IMR-90 (cell line): ENCODE results near the gene RAB15. TPM values are rescaled to one million over a fixed set of nuclear protein-coding genes. Genes with fewer than 3 reads are reported as not detected.

ENCODE experiments used
- ATAC-seq: fragments of 200-7000 bp; cut with Tn5 transposase; 2 replicates; pipeline ENCODE4 v1.9.1; 2020; ENCODE audit warnings: low read depth, mild to moderate bottlenecking, moderate library complexity
- BruUV-seq: library from RNA; stranded (reverse); fragments of 400-500 nt; replicated peaks from 2 replicates; lab custom pipeline; 2021; lab: Mats Ljungman, UMichigan
- CTCF ChIA-PET: fragments of 300-600 bp; formaldehyde crosslinking; extraction: SDS; loops from one replicate; lab custom pipeline; 2021; ENCODE audit warnings: antibody characterized with exemption; lab: Yijun Ruan, JAX
- POLR2A ChIA-PET: fragments of 300-600 bp; sonication (Branson Sonifier 250); formaldehyde crosslinking; loops from one replicate; lab custom pipeline; 2022; ENCODE audit warnings: antibody characterized with exemption; ENCODE audit not compliant: unreplicated experiment; lab: Charles Lee
- DNase-seq: peaks from one replicate; pipeline ENCODE4 v3.0.0; 2013
- H2AFZ ChIP-seq: replicated peaks from 2 replicates; pipeline ENCODE3; 2013; ENCODE audit warnings: low read length, mild to moderate bottlenecking; ENCODE audit not compliant: poor library complexity
- H2AK5ac ChIP-seq: 2 replicates; pipeline ENCODE4 v1.6.1; 2013; ENCODE audit warnings: low read depth, low read length, inconsistent platforms
- H2AK9ac ChIP-seq: replicated peaks from 2 replicates; pipeline ENCODE3; 2013; ENCODE audit warnings: mild to moderate bottlenecking, low read depth, low read length, moderate library complexity; ENCODE audit not compliant: poor library complexity
- H2BK120ac ChIP-seq: 2 replicates; pipeline ENCODE4 v1.6.1; 2013; ENCODE audit warnings: low read depth, low read length, inconsistent platforms
- H2BK15ac ChIP-seq: 3 replicates; pipeline ENCODE4 v1.6.1; 2013; ENCODE audit warnings: low read depth, low read length, inconsistent platforms
- H2BK20ac ChIP-seq: 2 replicates; pipeline ENCODE4 v1.6.1; 2013; ENCODE audit warnings: low read depth, mild to moderate bottlenecking, inconsistent platforms, low read length, moderate library complexity
- H2BK5ac ChIP-seq: 2 replicates; pipeline ENCODE4 v1.6.1; 2013; ENCODE audit warnings: mild to moderate bottlenecking, low read depth, low read length, inconsistent platforms; ENCODE audit not compliant: poor library complexity, severe bottlenecking
- H3K14ac ChIP-seq: replicated peaks from 2 replicates; pipeline ENCODE4 v1.6.1; 2013; ENCODE audit warnings: low read depth, low read length, inconsistent platforms
- H3K18ac ChIP-seq: 2 replicates; pipeline ENCODE4 v1.6.1; 2013; ENCODE audit warnings: low read depth, low read length, control low read depth
- H3K23ac ChIP-seq: 2 replicates; pipeline ENCODE4 v1.6.1; 2013; ENCODE audit warnings: low read depth, low read length, inconsistent platforms
- H3K27ac ChIP-seq: 2 replicates; pipeline ENCODE4 v1.5.1; 2013; ENCODE audit warnings: mild to moderate bottlenecking, control low read depth, low read length; ENCODE audit not compliant: insufficient read depth
- H3K27me3 ChIP-seq: 2 replicates; pipeline ENCODE4 v1.6.1; 2013; ENCODE audit warnings: low read length; ENCODE audit not compliant: control insufficient read depth, insufficient read depth
- H3K36me3 ChIP-seq: 2 replicates; pipeline ENCODE4 v1.6.1; 2013; ENCODE audit warnings: low read length, mixed read lengths; ENCODE audit not compliant: control insufficient read depth, insufficient read depth
- H3K4ac ChIP-seq: 2 replicates; pipeline ENCODE4 v1.6.1; 2013; ENCODE audit warnings: low read depth, low read length, inconsistent platforms
- H3K4me1 ChIP-seq: 2 replicates; pipeline ENCODE4 v1.6.1; 2013; ENCODE audit warnings: low read length, mixed read lengths; ENCODE audit not compliant: control insufficient read depth, insufficient read depth
- H3K4me2 ChIP-seq: 2 replicates; pipeline ENCODE4 v1.6.1; 2013; ENCODE audit warnings: low read depth, mild to moderate bottlenecking, control low read depth, low read length, moderate library complexity
- H3K4me3 ChIP-seq: 2 replicates; pipeline ENCODE4 v1.5.1; 2013; ENCODE audit warnings: low read depth, mild to moderate bottlenecking, control low read depth, low read length, moderate library complexity; ENCODE audit not compliant: insufficient read depth
- H3K56ac ChIP-seq: 2 replicates; pipeline ENCODE4 v1.6.1; 2013; ENCODE audit warnings: low read length, inconsistent platforms; ENCODE audit not compliant: insufficient read depth; ENCODE audit errors: extremely low read depth
- H3K79me1 ChIP-seq, 2 experiments: 2 replicates each; pipeline ENCODE4 v1.6.1; 2013; ENCODE audit warnings: low read length in 2 of 2, inconsistent platforms in 1 of 2, low read depth in 1 of 2
- H3K9ac ChIP-seq: 2 replicates; pipeline ENCODE4 v1.6.1; 2013; ENCODE audit warnings: low read depth, low read length, control low read depth
- H3K9me1 ChIP-seq: 2 replicates; pipeline ENCODE4 v1.6.1; 2013; ENCODE audit warnings: low read length, inconsistent platforms; ENCODE audit not compliant: insufficient read depth
- H3K9me3 ChIP-seq: 2 replicates; pipeline ENCODE4 v1.6.1; 2013; ENCODE audit warnings: low read length; ENCODE audit not compliant: control insufficient read depth, insufficient read depth
- H4K20me1 ChIP-seq: 2 replicates; pipeline ENCODE4 v1.6.1; 2013; ENCODE audit warnings: low read length, inconsistent platforms; ENCODE audit not compliant: insufficient read depth
- H4K5ac ChIP-seq: 2 replicates; pipeline ENCODE4 v1.6.1; 2013; ENCODE audit warnings: mild to moderate bottlenecking, low read depth, low read length, control low read depth
- H4K8ac ChIP-seq, 2 experiments: 2 replicates each; pipeline ENCODE4 v1.6.1; 2013; ENCODE audit warnings: low read depth in 2 of 2, low read length in 2 of 2, control low read depth in 1 of 2, inconsistent platforms in 1 of 2
- H4K91ac ChIP-seq: 2 replicates; pipeline ENCODE4 v1.6.1; 2013; ENCODE audit warnings: low read depth, low read length, inconsistent platforms; ENCODE audit not compliant: insufficient read depth
- BHLHE40 ChIP-seq: fragments of 150-350 bp; IDR thresholded peaks from 2 replicates; pipeline ENCODE4 v1.6.1; 2016; ENCODE audit warnings: mild to moderate bottlenecking, low read depth, low read length
- CEBPB ChIP-seq: IDR thresholded peaks from 2 replicates; pipeline ENCODE4 v1.6.1; 2012; ENCODE audit warnings: low read depth, low read length, improper control_type of control experiment
- CHD1 ChIP-seq: IDR thresholded peaks from 2 replicates; pipeline ENCODE4 v1.6.1; 2012; ENCODE audit warnings: low read depth, low read length, improper control_type of control experiment
- FOS ChIP-seq: fragments of 150-350 bp; IDR thresholded peaks from 2 replicates; pipeline ENCODE4 v1.6.1; 2016; ENCODE audit warnings: low read depth, low read length
- MAFK ChIP-seq: IDR thresholded peaks from 2 replicates; pipeline ENCODE4 v1.6.1; 2012; ENCODE audit warnings: low read depth, low read length, improper control_type of control experiment
- MAZ ChIP-seq: IDR thresholded peaks from 2 replicates; pipeline ENCODE4 v1.6.1; 2012; ENCODE audit warnings: low read depth, mild to moderate bottlenecking, low read length, improper control_type of control experiment, moderate library complexity, borderline replicate concordance
- MXI1 ChIP-seq: IDR thresholded peaks from 2 replicates; pipeline ENCODE4 v1.6.1; 2012; ENCODE audit warnings: low read depth, mild to moderate bottlenecking, low read length, moderate library complexity, borderline replicate concordance
- NFE2L2 ChIP-seq: fragments of 150-350 bp; IDR thresholded peaks from 2 replicates; pipeline ENCODE4 v1.6.1; 2016; ENCODE audit warnings: low read depth, mild to moderate bottlenecking, low read length
- POLR2A ChIP-seq: IDR thresholded peaks from 2 replicates; pipeline ENCODE4 v1.6.1; 2012; ENCODE audit warnings: mild to moderate bottlenecking, low read depth, low read length
- RAD21 ChIP-seq: IDR thresholded peaks from 2 replicates; pipeline ENCODE4 v1.6.1; 2012; ENCODE audit warnings: low read length, improper control_type of control experiment
- RFX5 ChIP-seq: IDR thresholded peaks from 2 replicates; pipeline ENCODE4 v1.8.0; 2012; ENCODE audit warnings: low read depth, mild to moderate bottlenecking, low read length, moderate library complexity
- SMC3 ChIP-seq: fragments of 150-350 bp; IDR thresholded peaks from 2 replicates; pipeline ENCODE4 v1.6.1; 2016; ENCODE audit warnings: low read depth, mild to moderate bottlenecking, antibody characterized with exemption, low read length, moderate library complexity
- WGBS, 2 experiments: methylation state at CpG; one replicate each; pipeline versions ENCODE4 v1.1.5 to v1.1.7; 2013; ENCODE audit warnings: missing lambda C conversion rate in 2 of 2; ENCODE audit not compliant: insufficient read length in 1 of 2; ENCODE audit errors: extremely low coverage in 2 of 2; 5-methylcytosine and 5-hydroxymethylcytosine counted together
- dilution Hi-C: fragments of 300-500 bp; cut with HindIII; formaldehyde crosslinking; loops from one replicate; pipeline ENCODE4 v1.14.3; 2018; ENCODE audit warnings: low sequenced_read_pairs; ENCODE audit not compliant: unreplicated experiment
- in situ Hi-C: fragments of 300-500 bp; cut with MboI; formaldehyde crosslinking; loops from 3 replicates; pipeline ENCODE4 v1.14.3; 2019; ENCODE audit warnings: low sequenced_read_pairs, inconsistent platforms, mixed read lengths
- intact Hi-C: fragments of 100-400 bp; cut with micrococcal nuclease; formaldehyde crosslinking; loops from 2 replicates; pipeline ENCODE4 v1.10.0; 2022
- polyA plus RNA-seq, 3 experiments: library from polyadenylated mRNA; depleted of rRNA; stranded (reverse); fragments of >200 nt; gene quantifications; 2 replicates each; pipeline ENCODE4 v1.2.3, GENCODE V29; 2012; ENCODE audit warnings: low replicate concordance in 1 of 3
- total RNA-seq: library from RNA; depleted of rRNA; stranded (reverse); fragments of >200 nt; gene quantifications from 2 replicates; pipeline ENCODE4 v1.2.3, GENCODE V29; 2012
- TF ChIP-seq, protein P1 (sequence below): fragments of 150-350 bp; IDR thresholded peaks from 2 replicates; pipeline ENCODE4 v1.6.1; 2016; ENCODE audit warnings: low read depth, mild to moderate bottlenecking, low read length, moderate library complexity, borderline replicate concordance

Gene RAB15
- total and polyA plus RNA-seq, 2 of the 4 experiments (the other 2 are of a cell fraction) = 3.4 to 7.8 TPM

- no peak within 1 kb of the TSS for H2AK5ac ChIP-seq
- no peak within 1 kb of the TSS for H2AK9ac ChIP-seq
- no peak within 1 kb of the TSS for H4K8ac ChIP-seq
- H3K4me2 ChIP-seq = no peak within 1 kb of the TSS
- H2BK20ac ChIP-seq = no peak within 1 kb of the TSS
- in situ Hi-C loops (no loop called here), intact Hi-C loops (no loop called here), dilution Hi-C loops (no loop called here)
- H2BK120ac ChIP-seq = no peak within 1 kb of the TSS
- no peak within 1 kb of the TSS for H3K9ac ChIP-seq
- H3K9me1 ChIP-seq = peaks cover 4% of the 10 kb centered on the region; the same call in 1 of the 2 replicates
- ChIA-PET CTCF (no interaction called here), POLR2A (no interaction called here)
- no peak for TF ChIP-seq RAD21
- TF ChIP-seq BHLHE40 = no peak
- no peak for TF ChIP-seq CHD1
- no peak for TF ChIP-seq FOS
- TF ChIP-seq CEBPB = no peak
- no peak for TF ChIP-seq NFE2L2
- TF ChIP-seq MXI1 = no peak
- no peak for TF ChIP-seq SMC3
- TF ChIP-seq, protein P1, sequence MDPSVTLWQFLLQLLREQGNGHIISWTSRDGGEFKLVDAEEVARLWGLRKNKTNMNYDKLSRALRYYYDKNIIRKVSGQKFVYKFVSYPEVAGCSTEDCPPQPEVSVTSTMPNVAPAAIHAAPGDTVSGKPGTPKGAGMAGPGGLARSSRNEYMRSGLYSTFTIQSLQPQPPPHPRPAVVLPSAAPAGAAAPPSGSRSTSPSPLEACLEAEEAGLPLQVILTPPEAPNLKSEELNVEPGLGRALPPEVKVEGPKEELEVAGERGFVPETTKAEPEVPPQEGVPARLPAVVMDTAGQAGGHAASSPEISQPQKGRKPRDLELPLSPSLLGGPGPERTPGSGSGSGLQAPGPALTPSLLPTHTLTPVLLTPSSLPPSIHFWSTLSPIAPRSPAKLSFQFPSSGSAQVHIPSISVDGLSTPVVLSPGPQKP = no peak
- TF ChIP-seq MAZ = no peak
- TF ChIP-seq POLR2A = no peak
- TF ChIP-seq MAFK = no peak
- TF ChIP-seq RFX5 = no peak
- no peaks in the 10 kb centered on the region; the same call in 1 of the 2 replicates for H4K20me1 ChIP-seq
- H4K91ac ChIP-seq = no peak within 1 kb of the TSS
- H3K27me3 ChIP-seq = no peaks in the 10 kb centered on the region
- H2BK5ac ChIP-seq = no peak within 1 kb of the TSS
- ATAC-seq = no peak
- H3K4me1 ChIP-seq = no peaks in the 10 kb centered on the region
- H3K56ac ChIP-seq = no peak within 1 kb of the TSS
- no peak within 1 kb of the TSS for H3K27ac ChIP-seq
- no peak within 1 kb of the TSS for H3K18ac ChIP-seq
- no peak within 1 kb of the TSS for H3K4me3 ChIP-seq
- peaks cover 0 to 3% of the 10 kb centered on the region in 2 experiments; a peak in 1 of 4 replicates for H3K79me1 ChIP-seq
- no peak within 1 kb of the TSS for H2AFZ ChIP-seq
- H3K9me3 ChIP-seq = no peaks in the 10 kb centered on the region
- WGBS, 2 experiments = 97% methylated on average over 4 of the region's 13 CpGs; no CpG with 5 or more reads in 1 of the 2 experiments
- BruUV-seq = no TSS peak
- H2BK15ac ChIP-seq = no peak within 1 kb of the TSS
- no peak within 1 kb of the TSS for H3K23ac ChIP-seq
- H3K4ac ChIP-seq = no peak within 1 kb of the TSS
- DNase-seq = no peak
- H4K5ac ChIP-seq = no peak within 1 kb of the TSS
- H3K36me3 ChIP-seq = peaks cover 18% of the 10 kb centered on the region
- H3K14ac ChIP-seq = no peak within 1 kb of the TSS
These were observed 29.5 kb downstream of the RAB15 start, which contains the start of gene GPX2 for GRCh38 chr14:64942531-64943111. TSS of gene GPX2 (minus strand) at chr14:64942745. CDS start at chr14:64942726, 19 bp downstream.
